Body of pancreas (tissue), 4 donors: ENCODE results near the gene WWC2.

Source experiments
- CTCF ChIP-seq, 7 experiments: fragments of 450-650 bp in 4 of 7; fragments of 200-600 bp in 3 of 7; sonication (generic) in 3 of 7; IDR thresholded peaks; one replicate each; pipeline ENCODE4 v1.5.1; 2016 to 2019; ENCODE audit warnings: antibody characterized with exemption in 7 of 7
- POLR2A ChIP-seq, 3 donors: fragments of 450-650 bp; IDR thresholded peaks; one replicate each; pipeline ENCODE4 v1.6.1; 2016; ENCODE audit warnings: antibody characterized with exemption in 3 of 3, mild to moderate bottlenecking in 2 of 3

- TF ChIP-seq CTCF (IDR thresholded peaks at IDR 0.05) (no peak), POLR2A (IDR thresholded peaks at IDR 0.05) (no peak)
These were observed 255.2 kb downstream of the WWC2 start for GRCh38 chr4:183354219-183354618.
